Measurements from ENCODE around the gene FGD2.
A peak's percentile ranks its signal among the peaks of the same experiment; 100 is the strongest.

The FGD2 gene

DNA sequence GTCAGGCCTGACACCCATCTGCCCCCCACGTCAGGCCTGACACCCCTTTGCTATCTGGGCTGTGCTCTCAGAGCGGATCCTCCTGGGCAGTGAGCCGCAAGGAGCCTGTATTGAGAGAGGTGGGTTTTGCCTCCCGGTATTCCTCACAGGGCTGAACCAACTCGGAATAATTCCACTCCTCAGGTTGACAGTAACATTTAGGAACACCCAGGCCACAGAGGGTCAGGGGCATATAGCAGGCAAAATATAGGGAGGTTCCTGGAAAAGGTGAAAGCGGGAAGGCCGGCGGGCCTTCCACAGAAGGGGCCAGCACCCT, 6.8 kb upstream of the FGD2 start:
- DNase-seq = no peak

DNA sequence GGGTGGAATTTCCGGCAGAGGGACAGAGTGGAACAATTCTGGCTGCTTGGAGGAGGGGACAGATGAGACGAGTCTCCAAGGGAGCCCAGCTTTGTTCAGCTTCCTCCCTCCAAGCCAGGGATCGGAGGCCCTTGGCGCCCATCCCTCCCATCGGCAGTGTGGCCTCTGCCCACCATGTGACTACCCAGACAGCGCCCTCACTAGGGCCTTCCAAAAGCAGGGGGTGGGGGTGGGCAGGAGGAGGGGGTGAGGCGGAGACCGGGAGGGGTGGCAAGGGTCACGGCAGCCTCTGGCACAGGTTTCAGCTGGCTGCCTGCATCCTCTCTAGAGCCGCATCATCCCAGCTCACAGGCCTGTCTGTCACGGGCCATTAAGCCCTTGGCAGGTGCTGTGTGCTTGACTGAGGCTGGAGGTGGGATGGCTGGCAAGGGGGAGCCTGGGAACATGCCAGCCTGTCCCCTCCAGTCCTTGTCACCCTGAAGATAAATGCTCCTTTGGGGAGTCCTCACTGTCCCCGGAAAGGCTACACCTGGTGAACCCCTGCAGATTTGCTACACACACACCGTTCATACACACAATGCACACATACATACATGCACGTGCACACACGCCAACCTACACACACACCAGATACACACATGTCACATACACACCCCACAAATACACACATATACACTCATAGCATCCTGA, 6.2 kb upstream of the FGD2 start:
- DNase-seq = no peak

DNA sequence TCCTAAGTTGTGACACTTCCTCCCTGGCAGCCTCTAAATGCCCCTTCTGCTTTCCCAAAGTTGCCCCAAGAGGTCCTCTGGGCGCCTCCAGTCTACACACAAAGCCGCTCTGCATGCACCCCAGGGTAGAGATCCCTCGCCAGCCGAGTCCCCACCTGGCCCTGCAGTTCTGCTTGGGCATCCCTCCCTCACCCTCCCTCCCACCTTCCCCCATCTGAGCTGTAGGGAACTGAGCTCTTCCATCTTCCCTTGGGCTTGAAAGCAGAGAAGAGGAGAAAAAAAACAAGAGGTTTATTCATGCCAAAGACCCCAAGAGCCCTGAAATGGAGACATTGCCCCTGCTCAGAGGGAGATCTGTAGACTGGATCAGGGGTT, 5.7 kb upstream of the FGD2 start:
- DNase-seq = no peak

DNA sequence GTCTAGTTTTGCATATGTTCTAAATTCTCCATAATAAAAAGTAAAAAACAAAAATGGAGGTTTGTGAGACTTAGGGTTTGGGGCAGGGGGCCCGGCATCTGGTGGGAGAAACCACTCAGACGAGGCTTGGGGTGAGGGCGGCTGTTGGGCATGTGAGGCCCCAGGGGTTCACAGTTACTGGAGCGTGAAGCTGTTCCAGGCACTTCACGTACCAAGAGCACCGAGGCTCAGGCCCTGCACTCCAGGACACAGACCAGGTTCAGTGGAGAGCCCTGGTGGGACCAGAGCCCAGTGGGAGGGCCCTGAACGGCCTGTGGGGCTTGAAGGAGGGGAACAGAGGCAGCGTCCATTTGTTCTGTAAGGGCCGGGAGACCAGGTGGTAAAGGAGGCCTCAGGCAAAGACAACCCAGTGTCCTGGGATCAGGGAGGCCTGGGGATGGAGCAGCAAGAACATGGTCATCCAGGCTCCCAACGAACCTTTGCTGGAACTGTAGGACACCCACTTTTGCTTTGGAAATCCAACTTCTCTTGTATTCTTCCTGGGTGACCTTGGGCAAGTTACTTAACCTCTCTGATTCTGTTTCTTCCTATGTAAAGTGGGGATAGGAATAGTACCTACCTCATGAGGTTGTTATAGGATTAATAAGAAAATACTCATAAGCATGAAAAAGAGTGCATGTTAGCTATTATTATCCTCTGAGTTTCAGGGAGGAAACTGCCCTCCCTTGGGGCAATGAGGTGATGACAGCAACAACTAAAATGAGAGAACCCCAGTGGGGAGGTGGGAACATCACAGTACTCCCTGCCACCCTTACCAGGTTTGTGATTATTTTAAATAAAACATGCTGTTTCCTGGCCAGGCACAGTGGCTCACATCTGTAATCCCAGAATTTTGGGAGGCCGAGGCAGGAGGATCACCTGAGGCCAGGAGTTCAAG, 1.1 kb upstream of the FGD2 start:
- no peak for DNase-seq

DNA sequence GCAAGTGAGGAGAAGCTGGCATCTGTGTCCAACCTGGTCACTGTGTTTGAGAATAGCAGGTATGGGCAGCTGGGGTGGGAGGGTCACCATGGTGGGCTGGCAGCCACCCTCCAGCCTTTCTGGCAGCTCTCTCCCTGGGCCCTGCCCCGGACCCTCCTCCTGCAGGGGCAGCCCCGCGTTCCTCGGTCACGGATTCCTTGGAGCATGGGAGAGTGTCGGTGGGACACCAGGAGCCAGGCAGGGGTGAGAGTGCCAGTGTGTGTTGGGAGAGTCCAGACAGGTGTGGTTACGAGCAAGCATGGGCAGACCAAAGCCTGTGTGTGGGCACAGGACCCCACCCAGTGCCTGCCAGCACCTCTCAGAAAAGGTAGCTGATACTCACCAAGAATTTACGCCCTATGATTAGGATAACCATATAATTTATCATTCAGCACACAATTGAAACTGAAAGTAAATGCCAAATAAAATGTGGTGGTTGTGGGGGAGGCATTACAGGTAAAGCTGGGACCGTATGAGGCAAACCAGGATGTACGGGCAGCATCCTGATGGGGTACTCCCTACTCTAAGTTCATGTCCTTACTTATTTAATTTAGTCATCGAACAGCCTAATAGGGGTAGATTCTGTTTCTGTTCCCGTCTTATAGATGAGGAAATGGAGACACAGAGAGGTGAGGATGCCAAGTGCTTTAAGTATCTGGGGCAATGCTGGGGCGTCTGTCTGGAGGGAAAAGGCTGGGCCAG, 542 bp downstream of the FGD2 start:
- DNase-seq = no peak

DNA sequence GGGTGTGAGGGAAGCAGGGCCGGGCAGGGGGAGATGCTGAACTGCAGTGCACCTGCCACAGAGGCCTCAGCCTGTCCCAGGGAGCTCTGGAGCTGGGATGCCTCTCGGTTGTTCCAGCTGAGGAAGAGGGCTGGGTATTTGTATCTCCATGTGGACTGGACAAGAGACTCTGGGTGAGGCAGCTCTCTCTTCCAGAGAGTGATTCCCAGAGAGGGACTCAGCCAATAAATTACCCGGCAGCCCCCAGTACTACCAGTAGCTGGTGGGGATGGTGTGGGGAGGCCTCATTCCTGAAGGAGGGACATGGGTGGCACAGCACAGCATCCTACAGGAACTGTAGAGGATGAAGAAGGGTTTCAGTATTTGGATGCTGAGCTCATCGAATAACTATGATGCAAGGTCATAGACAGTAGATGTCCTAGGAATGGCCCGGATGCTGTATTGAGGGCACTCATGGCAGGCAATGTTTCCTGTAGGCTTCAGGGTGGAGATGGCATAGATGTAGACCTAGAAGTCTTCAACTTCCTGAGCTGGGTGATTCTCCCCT, 1.4 kb downstream of the FGD2 start:
- DNase-seq = no peak

DNA sequence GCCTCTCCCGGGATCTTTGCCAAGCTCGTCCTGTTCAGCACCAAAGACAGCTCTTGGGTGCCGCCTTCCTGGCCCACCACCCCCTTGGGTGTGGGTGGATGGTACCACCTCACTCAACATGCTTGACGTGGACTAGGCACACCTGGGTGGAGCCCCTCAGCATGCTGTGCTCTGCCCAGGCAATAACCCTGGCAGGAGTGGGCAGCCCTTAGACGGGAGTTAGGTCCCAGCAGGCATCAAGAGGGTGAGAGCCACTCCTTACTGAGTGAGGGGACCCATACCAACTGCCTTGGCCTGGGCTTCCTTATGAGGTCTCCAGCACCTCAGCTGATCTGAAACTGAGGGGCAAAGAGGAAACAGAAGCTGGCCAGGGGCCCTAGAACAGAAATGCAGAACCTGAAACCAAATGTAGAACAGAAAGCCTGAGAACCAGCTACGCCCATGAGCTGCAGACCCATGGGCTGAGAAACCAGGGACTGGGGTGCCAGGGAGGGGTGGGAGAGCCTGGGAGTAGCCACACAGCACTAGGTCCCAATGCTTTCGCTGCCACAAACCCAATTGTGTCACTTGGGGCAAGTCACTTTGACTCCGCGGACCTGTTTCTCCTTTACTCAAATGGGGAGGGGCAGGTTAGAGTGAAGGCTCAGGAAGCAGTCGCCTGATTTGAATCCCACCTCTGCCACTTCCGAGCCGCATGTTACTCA, 2.0 kb downstream of the FGD2 start:
- no peak for DNase-seq

DNA sequence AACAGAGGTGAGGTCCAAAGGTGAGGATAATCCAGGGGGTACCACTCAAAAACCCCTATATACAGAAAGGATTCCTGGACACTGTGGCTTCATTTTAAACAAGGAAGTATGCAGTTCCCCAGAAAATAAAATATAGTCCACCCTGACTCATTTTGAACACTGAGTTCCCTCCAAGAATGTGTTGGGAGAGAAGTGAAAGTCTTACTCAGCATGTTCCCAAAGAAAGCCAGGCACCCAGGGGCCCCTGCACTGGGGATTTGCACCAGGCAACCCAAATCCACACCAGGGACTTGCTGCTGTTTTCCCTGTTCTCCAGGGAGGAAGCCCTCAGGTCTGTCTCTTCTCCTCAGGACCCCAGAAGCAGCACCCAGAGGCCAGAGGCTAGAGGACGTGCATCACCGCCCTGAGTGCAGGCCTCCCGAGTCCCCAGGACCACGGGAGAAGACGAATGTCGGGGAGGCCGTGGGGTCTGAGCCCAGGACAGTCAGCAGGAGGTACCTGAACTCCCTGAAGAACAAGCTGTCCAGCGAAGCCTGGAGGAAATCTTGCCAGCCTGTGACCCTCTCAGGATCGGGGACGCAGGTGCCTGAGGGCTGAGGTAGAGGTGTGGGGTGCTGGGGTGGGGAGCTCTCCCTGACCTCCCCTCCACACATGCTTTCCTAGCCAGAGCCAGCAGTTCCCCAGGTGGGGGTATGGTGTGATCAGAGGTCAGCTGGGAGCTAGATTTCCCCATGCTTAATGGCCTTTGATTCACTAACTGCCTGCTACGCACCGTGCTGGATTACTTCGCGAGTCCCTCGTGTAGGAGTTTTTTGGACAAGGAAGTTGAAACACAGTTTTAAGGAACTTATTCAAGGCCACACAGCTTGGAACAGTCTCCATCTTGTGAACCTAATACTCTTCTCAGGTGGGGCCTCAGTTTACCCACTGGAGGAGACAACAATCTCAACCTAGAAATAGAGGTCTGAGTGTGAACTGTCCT, 3.3 kb downstream of the FGD2 start:
- no peak for DNase-seq

DNA sequence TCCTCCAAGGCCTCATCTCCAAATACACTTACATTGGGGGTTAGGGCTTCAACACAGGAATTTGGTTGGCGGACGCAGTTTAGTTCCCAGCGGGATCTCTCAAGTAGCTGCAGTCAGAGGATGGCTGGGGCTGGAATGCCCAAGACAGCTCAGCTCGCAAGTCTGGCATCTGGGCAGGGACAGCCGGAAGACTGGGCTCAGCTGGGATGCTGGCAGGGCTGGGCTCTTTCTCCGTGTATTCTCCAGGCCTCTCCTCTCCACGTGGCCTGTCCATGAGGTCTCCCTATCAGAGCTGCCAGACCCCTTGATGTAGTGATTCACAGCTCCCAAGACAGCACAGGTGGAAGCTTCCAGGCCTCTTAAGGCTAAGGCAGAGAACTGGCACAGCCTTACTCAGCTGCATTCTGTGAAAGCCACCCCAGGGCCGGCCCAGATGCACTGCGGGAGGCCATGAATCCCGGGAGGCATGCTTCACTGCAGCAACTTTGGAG, 5.0 kb downstream of the FGD2 start:
- DNase-seq = no peak

DNA sequence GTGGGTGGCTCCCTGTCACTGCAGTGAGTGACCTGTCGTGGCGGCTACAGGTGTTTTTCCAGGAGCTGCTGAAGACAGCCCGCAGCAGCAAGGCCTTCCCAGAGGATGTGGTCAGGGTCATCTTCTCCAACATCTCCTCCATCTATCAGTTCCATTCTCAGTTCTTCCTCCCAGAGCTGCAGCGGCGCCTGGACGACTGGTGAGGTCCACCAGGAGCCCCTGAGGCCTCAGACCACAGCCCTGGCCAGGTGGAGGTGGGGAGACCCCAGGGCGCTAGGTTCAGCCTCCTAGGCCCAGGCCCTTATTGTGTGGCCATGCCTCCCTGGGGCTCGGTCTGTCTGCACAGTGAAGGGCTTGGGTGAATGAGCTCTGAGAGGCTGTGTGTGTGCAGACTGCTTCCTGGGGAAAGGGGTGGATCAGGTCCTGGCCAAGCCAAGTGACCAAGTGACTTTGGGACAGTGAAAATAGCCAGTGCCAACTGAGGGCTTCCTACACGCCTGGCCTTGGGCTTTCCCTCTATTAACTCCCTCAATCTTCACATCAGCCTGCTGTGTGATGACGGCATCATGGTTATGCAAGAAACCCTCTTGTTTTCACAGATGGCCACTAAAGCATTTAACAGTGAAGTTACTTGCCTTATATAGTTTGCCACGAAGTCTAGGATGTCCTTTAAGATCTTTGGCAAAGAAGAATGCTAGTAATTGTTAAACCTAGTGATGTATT, 6.4 kb downstream of the FGD2 start:
- no peak for DNase-seq

DNA sequence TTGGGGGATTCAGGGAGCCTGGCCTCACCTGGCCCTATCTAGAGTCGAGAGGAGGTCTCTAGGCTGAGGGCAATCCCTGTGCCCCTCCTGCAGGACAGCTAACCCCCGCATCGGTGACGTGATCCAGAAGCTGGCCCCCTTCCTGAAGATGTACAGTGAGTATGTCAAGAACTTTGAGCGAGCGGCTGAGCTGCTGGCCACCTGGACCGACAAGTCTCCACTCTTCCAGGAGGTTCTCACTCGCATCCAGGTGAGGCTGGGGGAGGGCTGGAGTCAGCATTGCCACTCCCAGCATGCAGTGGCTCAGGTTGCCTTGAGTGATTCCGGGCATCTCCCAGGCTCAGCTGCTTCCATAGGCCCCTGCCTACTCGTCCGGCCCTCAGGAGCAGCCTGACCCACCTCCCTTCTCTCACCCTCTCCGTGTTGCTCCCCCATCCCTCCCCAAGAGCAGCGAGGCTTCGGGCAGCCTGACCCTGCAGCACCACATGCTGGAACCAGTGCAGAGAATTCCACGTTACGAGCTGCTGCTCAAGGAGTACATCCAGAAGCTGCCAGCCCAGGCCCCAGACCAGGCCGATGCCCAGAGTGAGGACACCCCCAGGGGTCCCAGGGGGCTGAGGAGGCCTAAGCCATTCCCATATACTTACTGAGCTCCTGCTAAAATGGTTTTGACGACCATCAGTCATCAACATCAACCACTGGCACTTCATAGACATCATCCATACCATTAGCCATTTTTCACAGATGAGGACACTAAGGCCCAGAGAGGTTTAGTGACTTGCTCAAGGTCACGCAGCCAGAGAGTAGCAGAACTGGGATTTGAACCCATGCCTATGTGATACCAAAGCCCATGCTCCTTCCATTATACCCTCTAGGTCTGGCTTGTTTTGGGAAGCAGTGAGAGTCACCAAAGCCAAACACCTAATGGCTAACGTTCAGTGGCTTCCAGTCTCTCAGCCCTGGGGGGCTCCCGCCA, 8.3 kb downstream of the FGD2 start:
- DNase-seq = no peak

DNA sequence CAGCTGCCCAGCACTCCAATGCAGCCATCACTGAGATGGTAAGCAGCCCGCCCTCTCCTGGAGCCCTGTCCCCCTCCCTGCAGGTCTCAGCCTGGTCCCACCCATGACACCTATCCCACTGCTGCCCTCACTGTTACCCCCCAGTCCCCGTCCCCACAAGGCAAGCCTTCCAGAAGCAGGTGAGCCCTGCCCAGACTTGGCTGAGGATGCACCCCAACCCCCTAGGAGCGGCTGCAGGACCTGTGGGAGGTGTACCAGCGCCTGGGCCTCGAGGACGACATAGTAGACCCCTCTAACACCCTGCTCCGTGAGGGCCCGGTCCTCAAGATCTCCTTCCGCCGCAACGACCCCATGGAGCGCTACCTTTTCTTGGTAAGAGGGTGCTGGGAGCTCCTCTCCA, 9.2 kb downstream of the FGD2 start:
- DNase-seq = no peak

DNA sequence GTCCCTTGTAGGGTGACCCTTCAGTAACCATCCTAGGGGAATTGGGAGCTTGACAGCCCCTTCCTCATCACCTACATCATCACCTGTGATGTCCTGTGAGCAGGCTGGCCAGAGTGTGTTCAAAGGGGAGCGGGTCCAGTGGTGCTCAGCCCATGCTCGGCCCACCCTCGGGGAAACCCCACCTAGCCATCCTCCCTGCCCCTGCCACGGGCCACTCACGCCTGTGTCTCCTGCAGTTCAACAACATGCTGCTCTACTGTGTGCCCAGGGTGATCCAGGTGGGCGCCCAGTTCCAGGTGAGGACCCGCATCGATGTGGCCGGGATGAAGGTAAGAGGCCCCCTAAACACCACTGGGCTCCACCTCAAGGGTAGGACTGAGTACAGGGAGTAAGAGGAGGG, 10.1 kb downstream of the FGD2 start:
- DNase-seq = no peak

DNA sequence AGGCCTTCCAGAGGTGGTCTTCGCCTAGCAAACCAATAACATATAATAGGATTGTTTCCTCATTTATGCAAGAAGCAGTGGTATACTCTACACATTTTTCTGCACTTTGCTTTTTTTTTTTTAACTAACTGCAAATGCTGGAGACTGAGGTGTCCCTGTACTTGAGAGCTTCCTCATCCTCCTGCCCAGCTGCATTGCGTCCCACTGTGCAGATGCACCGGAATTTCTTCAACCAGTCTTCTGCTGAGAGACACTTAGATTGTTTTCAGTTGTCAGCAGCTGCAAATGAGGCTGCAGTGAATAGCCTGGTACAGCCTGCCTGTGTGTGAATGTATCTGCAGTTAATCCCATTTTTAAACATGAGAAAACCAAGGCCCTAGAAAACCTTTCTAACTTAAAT, 11.5 kb downstream of the FGD2 start:
- no peak for DNase-seq

DNA sequence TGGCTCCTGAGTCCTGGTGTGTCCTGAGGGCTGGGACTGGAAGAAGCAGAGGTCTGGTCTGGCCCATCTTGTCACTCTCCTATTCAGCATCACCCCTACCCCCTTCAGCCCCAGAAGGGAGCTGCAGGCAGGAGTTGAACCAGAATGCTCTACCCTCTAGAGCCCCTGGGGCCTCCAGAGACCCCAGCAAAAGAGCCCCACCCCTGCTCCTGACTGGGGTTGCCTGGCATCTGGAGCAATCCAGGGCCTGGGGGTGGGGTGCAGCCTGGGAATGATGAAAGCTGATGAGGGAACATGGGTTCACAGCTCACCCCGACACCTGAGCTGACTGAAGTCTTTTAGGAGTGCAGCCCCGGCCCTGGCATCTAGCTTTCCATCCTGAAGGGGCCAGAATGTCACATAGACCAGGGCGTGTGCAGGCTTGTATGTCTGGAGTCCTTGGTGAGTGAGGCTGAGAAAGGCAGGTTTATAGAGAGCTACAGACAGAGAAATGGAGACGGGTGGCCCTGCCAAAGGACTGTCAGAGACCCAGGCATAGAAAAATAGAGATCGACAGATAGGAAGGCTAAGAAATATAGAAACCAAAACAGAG, 12.2 kb downstream of the FGD2 start:
- DNase-seq = no peak

DNA sequence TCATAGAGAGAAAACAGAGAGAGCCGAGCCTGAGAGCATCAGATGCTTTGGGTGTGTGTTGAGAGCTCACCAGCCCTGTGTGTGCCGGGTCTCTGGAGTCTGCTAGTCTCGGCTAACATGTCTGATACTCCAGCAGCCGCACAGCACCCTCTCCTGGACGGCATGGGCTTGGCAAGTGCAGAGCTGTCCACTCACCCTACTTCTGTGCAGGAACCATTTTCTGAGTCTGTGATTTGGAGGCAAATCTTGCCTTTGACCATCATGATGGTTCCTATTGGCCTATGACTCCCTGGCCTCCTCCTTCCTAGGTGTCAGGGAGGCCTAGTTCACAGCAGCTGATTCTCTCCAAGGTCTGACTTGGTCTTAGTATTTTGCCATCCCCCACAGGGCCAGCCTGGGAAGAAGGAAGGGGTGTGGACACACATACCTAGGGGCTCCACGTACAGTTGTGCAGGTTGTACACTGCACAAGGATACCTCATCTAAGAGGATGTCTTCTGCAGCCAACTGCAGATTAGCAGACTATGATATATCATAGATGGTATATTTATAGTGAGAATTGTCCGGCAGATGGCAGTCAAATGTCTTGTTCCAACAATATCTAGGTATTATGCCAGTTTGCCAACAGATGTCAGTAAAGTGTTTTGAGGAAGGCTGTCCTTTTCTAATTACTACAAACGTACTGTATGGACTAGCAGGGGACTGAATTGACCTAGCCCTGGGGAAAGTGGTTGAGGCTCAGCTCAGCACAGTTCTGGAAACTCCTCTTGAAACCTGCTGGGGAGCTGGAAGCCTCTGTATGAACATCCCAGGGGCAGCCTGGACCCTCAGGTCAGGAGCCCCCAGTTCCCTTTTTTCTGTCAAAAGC, 13.0 kb downstream of the FGD2 start:
- DNase-seq = peak; percentile 88

DNA sequence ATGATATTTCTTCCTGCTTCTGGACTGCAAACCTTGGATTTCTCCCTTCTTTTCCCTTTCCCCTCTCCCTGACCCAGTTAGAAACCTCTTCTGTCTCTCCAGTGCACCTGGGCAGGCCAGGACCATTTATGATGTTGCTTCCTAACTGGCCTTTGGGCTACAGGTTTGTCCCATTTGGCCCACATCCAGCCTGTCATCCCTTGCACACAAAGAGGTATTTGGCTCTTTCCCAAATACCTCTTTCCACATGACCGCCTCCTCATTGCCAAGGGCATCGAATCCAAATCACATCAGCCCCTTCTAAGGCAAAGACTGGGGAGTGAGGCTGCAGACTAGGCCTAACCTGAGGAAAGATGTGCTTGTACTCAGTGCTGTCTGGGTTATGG, 13.6 kb downstream of the FGD2 start:
- no peak for DNase-seq

DNA sequence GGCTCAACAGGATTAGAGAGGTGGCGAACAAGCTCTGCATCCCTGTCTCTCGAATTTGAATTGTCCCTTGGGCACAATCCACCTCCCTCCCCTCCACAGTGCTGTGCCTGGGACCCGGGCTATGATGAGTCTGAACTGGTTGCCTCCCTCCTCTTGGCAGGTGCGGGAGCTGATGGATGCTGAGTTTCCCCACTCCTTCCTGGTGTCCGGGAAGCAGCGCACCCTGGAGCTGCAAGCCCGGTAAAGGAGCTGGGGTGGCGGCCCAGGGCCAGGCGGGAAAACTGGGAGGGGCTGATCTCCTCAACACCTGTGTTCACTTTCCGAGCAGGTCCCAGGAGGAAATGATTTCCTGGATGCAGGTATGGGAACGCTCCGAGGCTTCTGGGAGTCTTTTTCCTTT, 14.9 kb downstream of the FGD2 start:
- DNase-seq = no peak

All from activated naive CD4-positive, alpha-beta T cell treated with anti-CD3 and anti-CD28 coated beads, Interleukin-2, amount 50 U/mL, for 16 hours (primary cell).